NB4 (cell line): Measurements from ENCODE around the gene RAD51C.
"Not testable (repeated sequence)": the region's sequence is repeated elsewhere in the genome, so short reads cannot be mapped to it uniquely, and the experiment has no call there.

Experiments used
- DNase-seq: peaks from one replicate; pipeline ENCODE4 v3.0.0; 2010; ENCODE audit warnings: low read depth
- H3K4me3 ChIP-seq: one replicate; pipeline ENCODE4 v1.5.1; 2011; ENCODE audit warnings: mild to moderate bottlenecking, low read depth, low read length, moderate library complexity
- MYC ChIP-seq: IDR thresholded peaks from 2 replicates; pipeline ENCODE4 v1.6.1; 2011; ENCODE audit warnings: low read depth, low read length
- POLR2A ChIP-seq: IDR thresholded peaks from 2 replicates; pipeline ENCODE4 v1.6.1; 2011; ENCODE audit warnings: mild to moderate bottlenecking; ENCODE audit not compliant: insufficient read length; ENCODE audit errors: extremely low read depth
- TF ChIP-seq, protein P1 (sequence below): IDR thresholded peaks from 2 replicates; pipeline ENCODE4 v1.6.1; 2011; ENCODE audit warnings: low read depth, low read length
- TF ChIP-seq, protein P2 (sequence below): IDR thresholded peaks from one replicate; pipeline ENCODE4 v1.5.1; 2012; ENCODE audit warnings: low read depth, low read length

RAD51C gene

DNA sequence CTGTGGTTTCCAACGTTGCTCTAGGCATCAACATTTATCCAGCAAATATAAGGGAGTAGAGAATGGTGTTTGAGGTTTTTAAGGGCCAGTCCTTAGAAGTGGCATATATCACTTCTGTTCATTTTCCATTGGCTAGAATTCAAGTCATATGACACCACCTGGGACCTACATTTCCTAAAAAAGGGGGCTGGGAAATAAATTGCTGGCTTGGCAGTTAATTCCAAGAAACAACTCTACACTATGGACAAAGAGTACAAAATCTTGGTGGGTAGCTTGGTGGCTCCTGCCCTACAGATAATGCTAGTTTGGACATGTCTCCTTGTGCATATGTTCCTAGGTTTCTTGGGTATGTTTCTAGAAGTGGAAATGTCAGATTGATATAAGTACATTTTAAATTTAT lies 70.9 kb downstream of the RAD51C start:
- no peak overlapping the region for H3K4me3 ChIP-seq
- TF ChIP-seq, protein P1, sequence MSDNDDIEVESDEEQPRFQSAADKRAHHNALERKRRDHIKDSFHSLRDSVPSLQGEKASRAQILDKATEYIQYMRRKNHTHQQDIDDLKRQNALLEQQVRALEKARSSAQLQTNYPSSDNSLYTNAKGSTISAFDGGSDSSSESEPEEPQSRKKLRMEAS = no peak
- TF ChIP-seq POLR2A = no peak
- TF ChIP-seq, protein P2, sequence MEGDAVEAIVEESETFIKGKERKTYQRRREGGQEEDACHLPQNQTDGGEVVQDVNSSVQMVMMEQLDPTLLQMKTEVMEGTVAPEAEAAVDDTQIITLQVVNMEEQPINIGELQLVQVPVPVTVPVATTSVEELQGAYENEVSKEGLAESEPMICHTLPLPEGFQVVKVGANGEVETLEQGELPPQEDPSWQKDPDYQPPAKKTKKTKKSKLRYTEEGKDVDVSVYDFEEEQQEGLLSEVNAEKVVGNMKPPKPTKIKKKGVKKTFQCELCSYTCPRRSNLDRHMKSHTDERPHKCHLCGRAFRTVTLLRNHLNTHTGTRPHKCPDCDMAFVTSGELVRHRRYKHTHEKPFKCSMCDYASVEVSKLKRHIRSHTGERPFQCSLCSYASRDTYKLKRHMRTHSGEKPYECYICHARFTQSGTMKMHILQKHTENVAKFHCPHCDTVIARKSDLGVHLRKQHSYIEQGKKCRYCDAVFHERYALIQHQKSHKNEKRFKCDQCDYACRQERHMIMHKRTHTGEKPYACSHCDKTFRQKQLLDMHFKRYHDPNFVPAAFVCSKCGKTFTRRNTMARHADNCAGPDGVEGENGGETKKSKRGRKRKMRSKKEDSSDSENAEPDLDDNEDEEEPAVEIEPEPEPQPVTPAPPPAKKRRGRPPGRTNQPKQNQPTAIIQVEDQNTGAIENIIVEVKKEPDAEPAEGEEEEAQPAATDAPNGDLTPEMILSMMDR = no peak
- no peak for TF ChIP-seq MYC
- no peak for DNase-seq

DNA sequence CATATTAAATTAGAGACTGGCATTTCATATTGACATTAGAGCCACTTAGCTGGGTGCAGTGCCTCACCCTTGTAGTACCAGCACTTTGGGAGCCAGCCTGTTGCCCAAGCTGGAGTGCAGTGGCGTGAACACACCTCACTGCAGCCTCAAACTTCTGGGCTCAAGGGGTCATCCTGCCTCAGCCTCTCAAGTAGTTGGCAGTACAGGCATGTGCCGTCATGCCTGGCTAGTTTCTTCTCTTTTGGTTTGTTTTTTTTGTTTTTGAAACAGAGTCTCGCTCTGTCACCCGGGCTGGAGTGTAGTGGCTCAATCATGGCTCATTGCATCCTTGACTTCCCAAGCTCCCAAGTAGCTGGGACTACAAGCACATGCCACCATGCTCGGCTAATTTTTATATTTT lies 72.0 kb downstream of the RAD51C start:
- H3K4me3 ChIP-seq = no peak overlapping the region
- DNase-seq = no peak
- TF ChIP-seq, protein P2 = no peak
- TF ChIP-seq MYC (no peak), POLR2A (no peak)
- TF ChIP-seq, protein P1 = no peak

DNA sequence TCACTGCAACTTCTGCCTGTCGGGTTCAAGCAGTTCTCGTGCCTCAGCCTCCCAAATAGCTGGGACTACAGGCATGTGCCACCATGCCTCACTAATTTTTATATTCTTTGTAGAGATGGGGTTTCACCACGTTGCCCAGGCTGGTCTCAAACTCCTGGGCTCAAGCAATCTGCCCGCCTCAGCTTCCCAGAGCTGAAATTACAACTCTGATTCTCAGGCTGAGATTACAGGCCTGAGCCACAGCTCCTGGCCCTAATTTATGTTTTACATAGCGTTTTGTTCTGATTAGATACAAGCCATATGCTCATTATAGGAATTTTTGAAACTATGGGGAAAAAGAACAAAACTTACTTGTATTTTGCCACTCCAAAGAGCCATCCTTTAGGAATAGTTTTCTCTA lies 86.1 kb downstream of the RAD51C start:
- not testable (repeated sequence) for H3K4me3 ChIP-seq

DNA sequence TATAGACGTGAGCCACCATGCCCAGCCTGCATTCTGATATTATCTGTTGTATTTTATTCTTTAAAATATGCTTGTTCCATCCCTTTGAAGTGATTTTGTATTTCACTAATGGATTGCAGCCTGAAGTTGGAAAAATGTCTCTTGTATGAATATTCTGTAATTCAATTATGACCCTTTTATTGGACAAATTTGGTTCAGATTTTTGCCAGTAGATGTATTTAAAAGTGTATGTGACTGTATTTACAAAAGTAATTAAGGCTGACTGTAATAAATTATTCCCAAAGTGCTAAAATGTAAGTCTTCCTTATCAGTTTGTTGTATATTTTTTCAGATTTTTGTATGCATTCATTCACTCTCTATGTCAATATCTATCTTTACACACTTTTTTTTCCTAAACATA lies 87.0 kb downstream of the RAD51C start:
- TF ChIP-seq, protein P2 = no peak
- TF ChIP-seq POLR2A = no peak
- TF ChIP-seq MYC = no peak
- TF ChIP-seq, protein P1 = no peak
- no peak for DNase-seq
- no peak overlapping the region for H3K4me3 ChIP-seq

More for the DNA sequence above, 86.1 kb downstream of the RAD51C start:
- not testable (repeated sequence) for DNase-seq

DNA sequence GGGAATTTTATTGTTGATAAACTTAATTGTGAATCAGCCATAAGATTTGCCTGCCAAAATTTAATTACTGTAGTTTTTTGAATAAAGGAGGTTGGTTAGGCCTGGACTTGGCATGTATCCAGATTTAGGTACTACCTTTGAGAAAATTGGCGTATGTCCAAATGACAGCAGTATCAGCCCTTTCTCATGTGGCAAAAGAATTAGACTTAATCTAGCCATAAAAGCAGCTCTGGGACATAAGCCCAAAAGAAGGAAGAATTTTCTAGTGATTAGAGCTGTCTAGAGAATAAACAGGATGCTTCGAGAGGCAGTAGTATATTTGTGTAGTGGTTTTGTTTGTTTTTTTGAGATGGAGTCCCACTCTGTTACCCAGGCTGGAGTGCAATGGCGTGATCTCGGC lies 91.0 kb downstream of the RAD51C start:
- TF ChIP-seq, protein P1 = no peak
- TF ChIP-seq, protein P2 = no peak
- TF ChIP-seq MYC = no peak
- TF ChIP-seq POLR2A = no peak
- no peak for DNase-seq
- no peak overlapping the region for H3K4me3 ChIP-seq

DNA sequence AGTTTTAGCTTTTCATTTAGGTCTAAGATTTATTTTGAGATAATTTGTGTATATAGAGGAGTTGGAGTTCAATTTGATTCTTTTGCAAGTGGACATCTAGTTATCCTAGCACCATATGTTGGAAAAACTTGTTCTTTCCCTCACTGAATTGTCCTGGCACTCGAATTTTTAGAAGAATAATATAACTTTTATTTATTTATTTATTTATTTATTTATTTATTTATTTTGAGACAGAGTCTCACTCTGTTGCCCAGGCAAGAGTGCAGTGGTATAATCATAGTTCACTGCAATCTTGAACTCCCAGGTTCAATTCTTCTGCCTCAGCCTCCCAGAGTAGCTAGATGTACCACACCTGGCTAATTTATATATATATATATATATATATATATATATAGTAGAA lies 92.7 kb downstream of the RAD51C start:
- TF ChIP-seq POLR2A (no peak), MYC (no peak)
- TF ChIP-seq, protein P1 = no peak
- TF ChIP-seq, protein P2 = no peak
- DNase-seq = no peak

More for the DNA sequence above, 92.7 kb downstream of the RAD51C start:
- no peak overlapping the region for H3K4me3 ChIP-seq
